Progenitor cell of endocrine pancreas (in vitro differentiated cells): ENCODE measurements around the gene CEP162. TPM values are rescaled to one million over a fixed set of nuclear protein-coding genes. Genes with fewer than 3 reads are reported as not detected.
A peak's percentile ranks its signal among the peaks of the same experiment; 100 is the strongest.
"Not testable (repeated sequence)": the region's sequence is repeated elsewhere in the genome, so short reads cannot be mapped to it uniquely, and the experiment has no call there.

ENCODE experiments used
- DNase-seq: peaks from one replicate; pipeline ENCODE4 v3.0.0; 2021; ENCODE audit warnings: low spot score; ENCODE audit not compliant: unreplicated experiment
- H3K27ac Mint-ChIP-seq: 2 replicates; pipeline ENCODE4 v1.8.0; 2021; ENCODE audit warnings: mild to moderate bottlenecking, moderate library complexity, mixed read lengths
- H3K27me3 Mint-ChIP-seq: 2 replicates; pipeline ENCODE4 v1.8.0; 2021; ENCODE audit warnings: mixed read lengths
- H3K36me3 Mint-ChIP-seq: 2 replicates; pipeline ENCODE4 v1.8.0; 2022; ENCODE audit warnings: mixed read lengths; ENCODE audit not compliant: insufficient read depth
- H3K4me1 Mint-ChIP-seq: 2 replicates; pipeline ENCODE4 v1.8.0; 2021; ENCODE audit warnings: low read depth, mixed read lengths
- H3K4me3 Mint-ChIP-seq: 2 replicates; pipeline ENCODE4 v1.8.0; 2021; ENCODE audit warnings: low read depth, mild to moderate bottlenecking, moderate library complexity, mixed read lengths
- H3K9me3 Mint-ChIP-seq: 2 replicates; pipeline ENCODE4 v1.8.0; 2021; ENCODE audit warnings: low read depth, mixed read lengths
- CTCF ChIP-seq: fragments of 200-600 bp; sonication (generic); IDR thresholded peaks from one replicate; pipeline ENCODE4 v1.5.0; 2021; ENCODE audit warnings: antibody characterized with exemption, mild to moderate bottlenecking; ENCODE audit not compliant: unreplicated experiment
- total RNA-seq: library from RNA; stranded (reverse); gene quantifications from 2 replicates; pipeline ENCODE4 v1.2.1, GENCODE V29; 2021

CEP162 gene
- total RNA-seq, 1 donor from 2014 or later = 23.2 TPM

DNA sequence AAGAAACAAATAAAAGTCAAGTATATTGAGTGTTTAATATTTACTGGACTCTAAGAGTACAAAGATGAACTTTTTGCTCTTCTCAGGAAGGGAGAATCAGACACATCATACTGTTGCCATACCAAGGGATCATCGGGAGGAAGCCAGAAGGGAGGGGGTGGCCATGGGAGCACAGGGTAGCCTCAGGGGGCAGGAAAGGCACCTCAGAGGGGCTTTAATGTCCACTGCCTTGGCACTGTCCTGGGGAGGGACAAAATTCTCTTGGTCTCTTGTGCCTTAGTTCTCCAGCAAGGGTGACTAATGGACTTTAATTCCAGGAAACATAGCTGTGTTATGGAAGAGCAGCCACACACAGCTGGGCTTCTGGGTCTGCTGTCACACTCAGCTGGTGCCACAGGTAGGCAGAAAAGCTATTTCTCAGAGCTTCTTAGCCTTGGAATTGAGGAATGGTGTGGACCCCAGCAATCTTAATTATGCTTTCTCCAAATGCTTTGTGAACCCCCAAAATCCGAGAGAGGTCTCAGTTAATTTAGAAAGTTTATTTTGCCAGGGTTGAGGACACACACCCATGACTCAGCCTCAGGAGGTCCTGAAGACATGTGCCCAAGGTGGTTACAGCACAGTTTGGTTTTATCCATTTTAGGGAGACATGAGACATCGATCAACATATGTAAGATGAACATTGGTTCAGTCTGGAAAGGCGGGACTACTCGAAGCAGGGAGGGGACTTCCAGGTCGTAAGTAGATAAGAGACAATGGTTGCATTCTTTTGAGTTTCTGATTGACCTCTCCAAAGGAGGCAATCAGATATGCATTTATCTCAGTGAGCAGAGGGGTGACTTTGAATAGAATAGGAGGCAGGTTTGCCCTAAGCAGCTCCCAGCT lies 140.7 kb downstream of the CEP162 start:
- Mint-ChIP-seq H3K36me3 (no peaks in the 10 kb centered on the region), H3K27me3 (no peaks in the 10 kb centered on the region), H3K4me1 (peaks cover 42% of the 10 kb centered on the region), H3K27ac (peak overlapping the region; percentile 71), H3K4me3 (no peak overlapping the region), H3K9me3 (peaks cover 1% of the 10 kb centered on the region)
- TF ChIP-seq CTCF = no peak
- DNase-seq = no peak

DNA sequence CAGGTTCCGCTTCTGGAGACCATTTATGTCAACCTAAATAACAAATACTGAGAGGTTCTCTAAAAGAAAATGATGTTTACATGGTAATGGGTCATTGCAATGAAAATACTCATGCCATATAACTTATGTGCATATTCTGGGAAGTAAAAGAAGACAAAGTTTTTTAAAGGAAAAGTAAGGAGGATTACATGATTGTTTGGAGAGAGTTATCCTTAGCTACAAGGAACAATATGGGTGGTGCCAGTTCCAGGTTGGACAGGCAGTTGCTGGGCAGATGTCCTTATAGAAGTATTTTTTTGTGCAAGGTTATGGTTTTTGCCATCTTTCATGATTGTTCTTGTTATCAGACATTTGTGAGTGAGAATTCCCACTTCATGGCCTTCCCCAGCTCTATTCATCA lies 141.4 kb downstream of the CEP162 start:
- Mint-ChIP-seq H3K36me3 (no peaks in the 10 kb centered on the region), H3K27me3 (no peaks in the 10 kb centered on the region), H3K9me3 (peaks cover 3% of the 10 kb centered on the region), H3K27ac (peak overlapping the region; percentile 71), H3K4me1 (peaks cover 42% of the 10 kb centered on the region), H3K4me3 (no peak overlapping the region)
- DNase-seq = no peak
- no peak for TF ChIP-seq CTCF

DNA sequence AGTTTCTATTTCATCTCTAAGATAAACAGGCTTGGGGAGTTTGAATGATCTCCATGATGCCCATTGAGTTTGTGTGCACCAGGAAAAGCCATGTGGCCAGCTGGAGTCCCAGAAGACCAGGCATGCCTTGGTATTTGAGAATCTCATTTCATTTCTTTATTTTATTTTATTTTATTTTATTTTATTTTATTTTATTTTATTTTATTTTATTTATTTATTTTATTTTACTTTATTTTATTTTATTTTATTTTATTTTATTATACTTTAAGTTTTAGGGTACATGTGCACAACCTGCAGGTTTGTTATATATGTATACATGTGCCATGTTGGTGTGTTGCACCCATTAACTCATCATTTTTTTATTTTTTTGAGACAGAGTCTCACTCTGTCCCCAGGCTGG lies 142.7 kb downstream of the CEP162 start:
- H3K36me3 Mint-ChIP-seq, H3K27me3 Mint-ChIP-seq, H3K9me3 Mint-ChIP-seq, H3K27ac Mint-ChIP-seq, H3K4me3 Mint-ChIP-seq, DNase-seq: not testable (repeated sequence)
- H3K4me1 Mint-ChIP-seq = peaks cover 42% of the 10 kb centered on the region

- Mint-ChIP-seq H3K4me1 (peaks cover 33% of the 10 kb centered on the region), H3K27ac (peak overlapping the region; percentile 94), H3K4me3 (peak overlapping the region; percentile 43), H3K36me3 (peaks cover 1% of the 10 kb centered on the region), H3K9me3 (peaks cover 8% of the 10 kb centered on the region), H3K27me3 (no peaks in the 10 kb centered on the region)
- TF ChIP-seq CTCF = no peak
- DNase-seq = no peak
These were observed 144.7 kb downstream of the CEP162 start for GRCh38 chr6:84082689-84083265.

DNA sequence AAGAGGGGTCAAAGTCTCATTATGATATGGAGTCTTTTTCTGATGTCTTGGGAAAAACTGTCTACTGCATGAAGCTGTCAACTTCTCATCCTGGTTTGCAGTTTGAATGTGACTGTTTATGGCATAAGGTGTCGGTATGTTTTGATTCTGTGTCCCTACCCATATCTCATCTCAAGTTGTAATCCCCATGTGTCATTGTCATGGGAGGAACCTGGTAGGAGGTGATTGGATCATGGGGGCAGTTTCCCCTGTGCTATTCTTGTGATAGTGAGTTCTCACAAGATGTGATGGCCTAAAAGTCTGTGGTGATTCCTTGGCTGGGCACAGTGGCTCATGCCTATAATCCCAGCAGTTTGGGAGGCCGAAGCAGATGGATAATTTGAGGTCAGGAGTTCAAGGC lies 146.2 kb downstream of the CEP162 start:
- peaks cover 19% of the 10 kb centered on the region for H3K4me1 Mint-ChIP-seq
- no peaks in the 10 kb centered on the region for H3K27me3 Mint-ChIP-seq
- peaks cover 1% of the 10 kb centered on the region for H3K36me3 Mint-ChIP-seq
- H3K27ac Mint-ChIP-seq = no peak overlapping the region
- TF ChIP-seq CTCF = no peak
- no peak overlapping the region for H3K4me3 Mint-ChIP-seq
- DNase-seq = no peak
- peaks cover 8% of the 10 kb centered on the region for H3K9me3 Mint-ChIP-seq
